8988T (cell line): ENCODE results near the gene NTRK3.

Experiments used
- DNase-seq: peaks from one replicate; pipeline ENCODE4 v3.0.0; 2011

NTRK3 gene

DNA sequence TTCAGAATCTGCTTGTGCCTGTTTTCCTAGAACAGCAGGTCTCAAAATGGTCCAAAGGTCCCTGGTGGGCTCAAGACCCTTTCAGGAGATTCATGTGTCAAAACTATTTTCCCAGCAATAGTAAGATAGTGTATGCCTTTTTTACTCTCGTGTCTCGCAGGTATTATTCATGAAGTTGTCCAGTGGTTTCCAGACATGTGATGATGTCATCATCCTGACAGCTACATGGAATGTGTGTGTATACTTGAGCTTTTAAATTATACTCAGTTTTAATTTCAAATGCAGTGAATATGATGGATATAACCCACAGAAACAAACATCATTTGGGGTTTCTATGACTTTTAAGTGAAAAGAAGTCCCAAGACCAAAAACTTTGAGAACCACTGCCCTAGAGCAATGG lies 288.6 kb downstream of the NTRK3 start:
- DNase-seq = no peak

DNA sequence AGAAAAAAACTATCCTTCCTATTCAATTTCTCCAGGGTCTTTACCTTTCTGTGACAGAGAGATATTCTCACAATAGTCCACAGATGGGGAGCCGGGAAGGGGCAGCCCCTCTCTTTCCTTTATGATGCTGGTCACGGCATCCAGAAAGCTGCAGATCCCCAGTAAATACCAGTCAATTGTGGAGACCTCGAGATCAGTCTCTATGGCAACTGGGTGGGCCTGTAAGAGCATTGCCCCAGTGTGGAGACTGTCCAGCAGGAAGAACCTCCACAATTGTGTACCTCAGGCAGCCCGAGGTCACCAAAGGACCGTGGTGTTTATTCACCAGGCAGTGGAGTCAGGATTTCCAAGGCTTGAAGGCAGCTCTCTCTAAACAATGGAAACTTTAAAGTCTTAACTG lies 291.2 kb downstream of the NTRK3 start:
- DNase-seq = no peak

DNA sequence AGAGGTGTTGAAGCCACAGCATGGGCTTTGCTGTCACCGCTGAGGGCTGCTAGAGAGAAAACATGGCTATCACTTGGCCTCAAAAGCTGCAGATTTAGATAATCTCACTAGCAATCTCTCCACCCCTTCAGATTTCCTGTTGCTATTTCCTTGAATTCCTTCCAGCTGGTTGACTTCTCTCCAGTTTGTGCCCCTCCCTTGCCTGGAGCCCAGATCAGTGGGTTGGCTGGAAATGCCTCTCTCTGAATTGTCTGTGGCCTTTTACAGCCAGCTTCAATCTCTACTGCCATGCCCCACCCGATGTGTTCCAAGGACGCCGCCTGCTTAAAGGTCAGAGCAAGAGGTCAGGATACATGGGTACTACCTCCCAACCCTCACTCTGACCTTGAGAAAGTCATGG lies 294.1 kb downstream of the NTRK3 start:
- DNase-seq = no peak

DNA sequence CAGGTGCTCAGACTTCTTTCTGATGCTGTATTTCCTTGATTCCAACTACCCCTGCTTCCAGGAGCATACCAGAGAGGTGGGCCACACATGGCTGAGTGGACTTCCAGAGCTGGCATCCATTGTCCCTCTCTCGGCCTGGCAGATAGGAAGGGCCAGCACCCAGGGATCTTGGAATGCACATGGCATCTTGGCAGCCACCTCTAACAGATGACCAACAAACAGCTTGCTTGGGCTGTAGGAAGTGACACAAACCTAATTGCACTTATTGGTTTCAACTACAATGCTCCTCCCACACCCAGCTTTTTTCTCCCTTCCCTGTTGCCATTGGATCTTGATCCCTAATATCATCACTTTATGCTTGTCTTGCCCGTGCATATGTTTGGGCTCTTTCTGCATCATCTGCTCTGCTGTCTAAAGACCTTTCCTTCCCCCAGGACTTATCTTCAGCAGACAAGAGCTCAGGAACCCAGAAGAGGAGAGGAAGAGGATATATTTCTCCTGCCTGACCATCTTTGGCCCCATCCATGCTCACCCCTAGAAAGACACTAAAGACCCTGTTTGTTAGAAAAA lies 294.6 kb downstream of the NTRK3 start:
- no peak for DNase-seq

DNA sequence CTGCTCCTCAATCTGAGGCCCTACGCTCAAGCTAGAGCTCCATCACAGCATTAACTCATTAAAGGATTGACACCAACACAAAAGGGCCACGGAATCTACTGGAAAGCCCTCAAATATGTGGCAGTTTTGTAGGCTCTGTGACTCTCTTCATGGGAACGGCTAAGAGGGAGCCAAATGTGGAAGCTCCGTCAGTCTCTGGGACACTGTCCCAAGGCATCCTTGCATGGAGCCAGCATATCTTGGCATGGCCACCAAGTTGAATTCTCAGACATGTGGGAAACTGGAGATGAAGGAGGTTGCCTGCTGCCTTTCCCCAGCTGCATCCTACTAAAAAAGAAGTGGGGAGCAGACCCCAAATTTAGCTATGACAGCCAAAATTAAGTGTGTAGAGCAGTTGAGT lies 296.9 kb downstream of the NTRK3 start:
- no peak for DNase-seq

DNA sequence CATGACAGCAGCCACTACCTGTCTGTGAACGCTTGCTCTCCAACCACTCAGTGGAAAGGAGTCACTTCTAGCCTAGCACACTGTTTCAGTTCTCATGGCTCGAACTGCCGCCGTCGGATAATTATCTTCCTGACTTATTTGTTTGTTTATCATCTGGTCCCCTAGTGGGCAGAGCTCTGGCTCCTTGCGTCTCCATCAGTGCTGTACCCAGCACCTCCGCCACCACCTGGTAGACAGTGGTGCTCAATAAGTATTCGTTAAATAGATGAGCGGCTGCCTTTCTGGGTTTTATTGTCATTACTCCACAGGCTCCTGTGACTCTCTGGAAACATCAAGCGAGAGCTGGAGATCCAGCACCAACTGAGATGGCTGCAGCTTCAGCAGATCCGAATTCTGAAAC lies 297.5 kb downstream of the NTRK3 start:
- DNase-seq = no peak

DNA sequence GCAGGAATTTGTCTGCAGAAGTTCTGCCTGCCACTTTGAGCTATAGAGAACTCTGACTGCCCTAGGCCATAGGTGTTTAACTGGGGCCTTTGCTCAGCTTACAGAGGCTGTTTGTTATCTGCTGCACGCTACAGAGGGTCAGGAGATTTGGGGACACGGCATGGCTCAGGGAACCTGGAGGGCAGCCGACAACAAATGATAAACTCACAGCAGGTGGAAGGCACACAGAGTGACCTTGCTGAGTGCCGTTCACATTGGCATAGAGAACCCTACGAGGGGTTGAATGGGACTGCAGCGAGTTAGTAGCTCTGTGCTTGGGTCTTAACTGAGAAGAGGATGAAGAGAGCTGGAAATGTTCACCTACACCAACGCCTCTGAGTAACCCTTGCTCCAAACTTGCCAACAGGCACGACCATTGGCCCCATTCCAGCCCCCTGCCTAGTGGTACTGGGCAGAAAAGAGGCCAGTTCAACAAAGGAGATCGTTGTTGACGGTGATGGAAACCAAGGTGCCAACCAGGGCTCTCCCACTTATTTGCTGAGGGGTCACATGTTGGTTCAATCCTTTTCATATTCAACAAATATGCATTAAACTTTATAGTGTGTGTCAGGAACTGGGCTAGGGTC lies 301.1 kb downstream of the NTRK3 start:
- DNase-seq = no peak

DNA sequence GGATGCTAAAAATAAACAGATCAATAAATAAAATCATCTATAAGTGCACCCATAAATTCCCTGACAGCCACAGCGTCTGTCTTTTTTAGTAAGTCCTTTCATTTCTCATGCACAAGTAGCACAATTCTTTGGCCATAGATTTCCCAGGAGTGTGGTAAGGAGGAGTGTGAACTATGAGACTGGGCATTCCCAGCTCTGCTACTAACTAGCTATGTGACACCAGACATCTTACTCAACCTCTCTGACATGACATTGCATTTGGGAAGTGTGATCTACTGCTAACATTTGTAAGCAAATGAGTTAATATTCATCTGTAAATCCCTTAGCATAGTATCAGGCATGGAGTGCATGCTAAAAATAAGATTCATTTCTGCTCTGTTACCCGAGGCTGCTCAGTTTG lies 301.7 kb downstream of the NTRK3 start:
- DNase-seq = no peak

DNA sequence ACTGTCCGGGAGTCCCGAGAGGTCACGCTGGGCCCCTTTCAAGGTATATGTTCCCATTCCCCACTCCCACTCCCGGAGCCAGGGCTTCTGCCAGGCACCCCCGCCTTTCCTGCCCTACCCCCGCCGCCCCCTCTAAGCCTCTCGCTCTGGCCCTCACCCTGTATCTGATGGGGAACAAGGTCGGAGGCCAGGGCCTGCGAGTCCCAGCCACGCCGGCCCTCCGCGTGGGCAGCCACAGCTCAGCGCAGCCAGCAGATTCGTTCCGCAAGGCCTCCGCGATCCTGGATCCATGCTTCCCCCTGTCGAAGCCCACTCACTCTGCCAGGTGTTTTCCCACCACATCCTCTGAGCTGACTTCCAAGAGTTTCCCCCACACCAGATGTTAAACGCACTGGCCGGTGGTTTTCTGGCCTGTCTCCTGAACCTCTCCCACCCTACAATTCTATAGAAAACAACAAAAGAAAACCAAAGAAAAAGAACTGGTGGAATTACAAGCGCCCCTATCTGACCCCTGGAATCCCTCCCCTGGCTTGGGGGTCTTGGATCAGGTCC lies 303.7 kb downstream of the NTRK3 start:
- DNase-seq = no peak

DNA sequence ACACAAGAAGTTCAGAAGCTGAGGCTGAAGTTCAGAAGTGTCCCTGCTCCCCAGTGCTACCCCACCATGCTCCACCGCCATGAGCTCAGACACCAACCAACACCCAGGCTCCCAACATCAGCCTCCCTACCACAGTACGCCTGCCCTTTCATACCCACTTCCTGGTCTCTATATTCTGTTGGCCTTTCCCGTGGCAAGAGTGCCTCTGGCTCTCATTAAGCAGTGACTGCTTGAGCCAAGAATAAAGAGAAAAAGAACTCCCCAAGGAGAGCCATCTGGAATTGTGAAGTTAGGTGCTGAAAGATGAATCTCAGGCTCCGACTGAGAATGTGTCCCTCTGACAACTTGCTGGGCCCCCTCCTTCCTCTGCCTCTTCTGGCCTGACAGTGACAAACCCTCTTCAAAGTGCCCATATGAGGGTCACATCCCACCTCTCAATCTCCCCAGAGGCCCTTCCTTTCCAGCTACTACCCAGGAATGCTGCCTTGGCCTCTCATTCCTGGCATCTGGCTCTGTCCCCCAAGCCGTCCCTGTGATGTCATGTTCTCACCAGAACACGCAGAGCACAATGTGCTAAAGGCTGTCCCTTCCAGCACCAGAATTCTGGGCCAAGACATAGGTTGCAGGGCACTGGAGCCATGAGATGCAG lies 306.8 kb downstream of the NTRK3 start:
- no peak for DNase-seq

DNA sequence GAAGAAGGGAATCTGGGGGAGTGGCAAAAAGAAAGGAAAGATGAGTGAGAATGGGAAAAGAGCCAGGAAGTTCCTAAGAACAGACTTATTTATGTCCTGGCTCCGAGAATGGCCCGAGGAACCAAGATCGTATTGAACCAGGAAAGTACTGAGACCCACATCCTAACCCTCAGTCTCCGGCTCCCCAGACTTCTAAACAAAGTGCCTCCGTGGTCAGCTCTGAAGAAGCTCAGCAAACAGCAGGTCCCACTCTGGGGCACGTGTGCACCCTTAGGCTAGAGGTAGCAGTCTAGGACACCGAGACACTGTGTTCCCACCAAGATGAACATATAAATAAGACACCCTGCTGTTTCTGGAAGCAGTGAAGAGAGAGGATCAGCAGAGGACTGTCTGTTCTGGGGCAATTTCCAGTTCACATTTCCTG lies 307.4 kb downstream of the NTRK3 start:
- no peak for DNase-seq

DNA sequence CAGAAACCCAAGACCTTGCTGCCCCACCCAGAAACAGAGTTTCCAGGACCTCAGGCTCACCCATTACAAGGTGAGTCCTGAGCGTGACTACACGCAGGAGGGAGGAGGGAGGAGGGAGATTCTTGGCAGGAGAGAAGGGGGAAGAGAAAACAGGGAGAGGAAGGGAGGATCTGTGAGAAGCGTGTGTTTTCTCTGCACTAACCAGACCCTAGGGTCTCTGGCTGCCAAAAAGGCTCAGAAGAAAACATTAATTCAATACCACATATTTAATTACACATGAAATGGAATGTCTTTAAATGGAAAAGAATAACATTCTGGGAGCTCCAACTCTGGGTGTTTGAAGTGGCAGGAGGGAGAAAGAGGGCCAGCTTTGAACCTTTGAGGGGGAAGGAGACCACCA lies 309.0 kb downstream of the NTRK3 start:
- no peak for DNase-seq

DNA sequence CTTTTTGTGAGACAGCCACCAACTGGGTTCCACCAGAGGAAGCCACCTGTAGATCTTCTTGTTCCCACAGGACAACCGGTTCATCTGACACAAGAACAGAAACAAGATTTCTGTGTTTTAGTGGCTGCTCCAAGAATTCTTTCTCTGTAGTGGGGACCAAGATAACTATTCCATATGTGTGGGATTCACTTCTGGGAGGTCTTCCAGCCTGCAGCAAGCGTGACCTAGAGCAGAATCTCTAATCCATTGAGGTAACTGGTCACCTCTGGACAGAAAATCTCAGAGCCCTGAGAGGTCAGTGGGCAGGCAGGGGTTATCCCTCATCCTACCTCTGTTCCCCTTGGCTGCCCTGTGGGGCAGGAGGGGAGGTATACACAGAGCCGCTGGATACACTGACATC lies 311.3 kb downstream of the NTRK3 start:
- DNase-seq = no peak

DNA sequence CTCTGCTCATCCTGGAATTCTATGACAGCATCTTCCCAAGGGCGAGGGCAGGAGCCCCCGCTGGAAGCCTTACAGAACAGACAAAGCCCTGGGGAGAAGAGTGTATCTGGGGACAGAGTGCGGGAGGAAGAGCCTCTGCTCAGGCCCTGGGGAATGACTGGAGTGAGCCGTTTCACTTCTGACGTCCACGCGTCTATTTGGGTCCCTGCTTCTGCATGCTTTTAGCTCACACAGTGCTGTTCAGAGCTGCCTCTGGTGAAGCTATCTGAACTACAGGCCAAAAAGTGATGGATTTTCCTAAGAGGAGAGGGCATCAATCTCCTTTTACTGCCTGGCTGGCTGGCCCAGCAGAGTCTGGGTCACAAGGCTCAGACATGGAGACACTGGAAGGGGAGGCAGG lies 311.8 kb downstream of the NTRK3 start:
- DNase-seq = no peak

DNA sequence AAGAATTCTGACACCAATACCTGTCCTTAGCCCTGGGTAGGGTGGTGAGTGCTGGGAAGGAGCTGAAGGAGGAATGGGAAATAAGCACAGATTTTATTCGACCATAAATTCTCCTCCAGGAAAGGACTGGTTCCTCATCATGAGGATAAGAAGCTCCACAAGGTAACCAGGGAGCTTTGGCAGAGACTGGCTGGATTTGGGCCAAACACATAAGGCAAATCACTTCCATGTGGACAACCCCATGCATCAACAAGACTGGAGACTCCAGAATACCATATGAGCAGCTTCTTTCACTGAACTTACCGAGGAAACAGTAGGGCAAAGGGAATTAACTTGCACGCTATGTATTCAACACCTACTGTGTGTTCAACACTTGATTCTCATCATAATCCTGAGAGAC lies 312.5 kb downstream of the NTRK3 start:
- no peak for DNase-seq

DNA sequence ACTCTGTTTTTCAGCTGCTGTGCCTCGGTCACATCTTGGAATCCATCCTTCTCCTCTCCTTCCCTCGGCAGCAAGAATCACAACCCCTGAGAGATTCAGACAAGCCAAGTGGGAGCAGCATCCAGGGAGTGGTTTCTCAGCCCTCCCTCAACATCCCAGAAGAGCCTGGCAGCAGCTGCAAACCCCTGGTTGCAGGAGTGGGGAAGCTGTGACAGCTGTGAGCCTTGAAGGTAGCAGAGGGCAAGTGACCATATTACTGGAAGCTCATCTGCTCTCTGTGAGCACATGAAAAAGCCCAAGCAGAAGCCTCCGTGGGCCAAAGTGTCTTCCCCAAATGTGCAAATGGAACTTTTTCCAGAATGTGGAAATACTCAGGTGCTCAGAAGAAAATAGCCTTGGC lies 312.9 kb downstream of the NTRK3 start:
- DNase-seq = no peak

DNA sequence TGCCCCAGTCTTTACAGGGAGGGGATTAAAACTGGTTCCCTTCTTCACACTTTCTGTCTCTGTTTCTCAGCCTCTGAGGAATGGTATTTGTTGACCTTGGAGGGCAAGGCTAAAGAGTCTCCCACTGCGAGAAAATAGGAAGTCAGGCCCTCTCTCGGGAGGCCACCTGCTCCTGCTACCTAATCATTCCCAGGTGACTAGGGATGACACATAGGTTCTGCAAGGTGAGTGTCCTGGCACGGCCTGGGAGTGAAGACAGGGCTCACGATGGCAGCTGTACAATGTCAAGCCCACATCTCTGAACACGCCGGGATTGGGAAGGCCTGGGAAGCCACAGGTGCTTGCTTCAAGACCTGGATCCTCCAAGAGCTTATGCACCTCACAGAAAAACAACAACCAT lies 314.2 kb downstream of the NTRK3 start:
- no peak for DNase-seq

DNA sequence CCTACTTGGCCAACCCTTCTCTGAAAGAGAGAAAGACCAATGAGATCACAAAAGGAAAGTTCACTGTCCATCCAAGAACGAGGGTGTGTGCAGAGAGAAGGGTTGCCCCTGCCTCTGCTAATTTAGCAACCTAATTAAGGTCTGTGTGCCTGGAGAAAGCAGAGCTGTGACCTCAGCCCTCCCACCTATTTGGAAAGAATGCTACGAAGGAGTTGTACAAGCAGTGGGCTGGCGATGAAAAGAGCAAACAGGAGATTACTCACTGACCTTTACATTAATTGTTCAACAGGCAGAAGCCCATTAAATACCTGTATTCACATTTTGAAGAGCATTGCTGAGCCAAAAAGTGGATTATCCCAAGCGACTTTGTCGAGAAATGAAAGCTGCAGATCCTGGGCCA lies 314.9 kb downstream of the NTRK3 start:
- DNase-seq = no peak

DNA sequence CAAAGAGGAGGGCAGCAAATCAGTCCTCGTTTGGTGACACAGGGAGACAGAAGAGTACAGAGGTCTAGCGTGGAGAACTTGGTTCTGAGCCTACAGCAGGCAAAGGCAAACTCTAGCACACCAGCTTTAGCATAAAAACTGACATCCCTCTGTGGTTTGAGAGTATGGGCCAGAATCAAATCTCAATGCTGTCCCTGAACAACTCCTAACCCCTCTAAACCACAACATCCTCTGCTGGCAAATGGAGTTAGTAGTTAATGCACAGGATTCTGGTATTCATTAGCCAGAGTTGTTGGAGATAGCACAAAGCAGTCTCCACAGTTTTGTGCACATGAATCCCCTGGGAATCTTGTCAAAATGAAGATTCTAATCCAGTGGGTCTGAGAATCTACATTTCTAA lies 315.8 kb downstream of the NTRK3 start:
- no peak for DNase-seq

DNA sequence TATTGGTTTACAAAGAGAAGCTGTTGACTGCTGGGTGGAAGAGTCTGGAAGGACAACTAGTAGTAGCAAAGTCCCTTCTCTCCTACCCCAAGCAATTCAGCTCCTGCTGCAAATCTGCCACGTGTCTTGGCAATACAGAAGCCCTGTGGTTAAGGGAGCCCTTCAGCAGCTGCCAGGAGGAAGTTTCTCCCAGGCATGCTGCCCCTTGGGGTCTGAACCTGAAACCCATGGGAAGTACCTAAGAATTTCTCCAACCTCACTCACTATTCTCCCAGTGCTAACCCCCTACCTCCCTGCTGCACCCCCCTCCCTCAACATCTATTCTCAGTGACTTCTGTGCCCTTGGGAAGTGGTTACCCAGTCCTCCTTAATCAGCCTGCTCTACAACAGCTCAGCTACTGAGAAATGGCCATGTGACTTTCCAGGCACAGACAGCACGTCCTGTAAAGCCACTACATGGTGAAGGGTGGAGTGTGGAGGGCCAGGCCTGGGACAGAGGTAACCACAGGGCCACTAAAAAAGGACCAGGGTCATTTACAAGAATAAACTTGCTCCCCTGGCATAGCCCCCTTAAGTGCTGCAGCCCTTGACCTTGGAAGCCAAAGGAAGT lies 316.6 kb downstream of the NTRK3 start:
- DNase-seq = no peak

DNA sequence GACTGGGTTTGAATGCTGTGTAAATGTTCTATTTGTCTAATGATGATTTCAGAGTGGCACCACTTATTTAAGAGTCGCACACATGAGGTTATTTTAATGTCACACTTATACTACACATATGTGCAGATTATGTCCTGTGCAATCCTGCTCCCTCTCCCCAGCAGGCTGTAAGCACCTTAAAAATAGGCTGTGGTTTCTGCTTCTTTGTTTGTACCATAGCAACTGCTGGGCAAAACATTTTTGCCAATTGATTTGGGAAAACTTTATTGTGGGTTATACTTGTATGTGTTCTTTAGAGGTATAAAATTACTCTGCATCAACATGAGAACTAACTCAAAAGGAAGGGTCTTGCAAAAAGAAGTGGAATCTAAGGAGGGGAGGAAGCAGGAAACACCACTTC lies 318.5 kb downstream of the NTRK3 start:
- DNase-seq = no peak

DNA sequence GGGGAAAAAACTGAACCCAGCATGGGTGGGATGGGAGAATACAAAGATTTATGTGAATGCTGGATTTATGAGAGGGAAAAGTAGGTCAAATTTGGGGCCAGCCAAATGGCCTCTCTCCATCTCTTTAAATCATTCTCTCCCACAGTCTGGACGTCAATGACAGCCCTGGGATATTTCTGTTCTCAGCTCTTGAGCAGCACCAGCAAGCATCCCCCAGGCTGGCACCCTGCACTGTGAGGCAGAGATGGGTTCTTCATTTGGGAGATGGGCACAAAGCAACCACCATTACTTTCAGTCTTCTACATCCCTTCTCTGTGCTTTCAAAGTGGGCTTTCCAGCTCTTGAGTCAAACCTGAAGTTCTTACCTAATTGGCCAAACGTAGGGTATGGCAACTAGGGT lies 321.0 kb downstream of the NTRK3 start:
- no peak for DNase-seq

DNA sequence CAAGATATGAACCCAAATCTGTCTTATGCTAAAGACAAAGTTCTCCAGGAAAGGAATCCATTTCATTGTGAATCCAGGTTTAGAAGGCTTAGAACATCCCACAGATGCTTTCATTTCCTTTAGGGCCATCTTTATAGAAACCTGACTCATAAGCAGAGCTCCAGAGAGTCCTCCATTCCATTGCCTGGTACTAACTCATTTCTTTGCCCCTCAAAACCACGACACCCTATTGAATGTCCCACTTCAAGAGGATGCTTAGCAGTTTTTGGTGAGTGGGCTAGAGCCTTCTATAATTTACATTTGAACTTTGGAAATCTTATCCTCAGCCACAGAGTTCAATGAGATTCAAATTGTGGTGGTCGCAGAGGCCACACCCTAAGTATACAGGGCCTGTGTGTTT lies 325.0 kb downstream of the NTRK3 start:
- no peak for DNase-seq

DNA sequence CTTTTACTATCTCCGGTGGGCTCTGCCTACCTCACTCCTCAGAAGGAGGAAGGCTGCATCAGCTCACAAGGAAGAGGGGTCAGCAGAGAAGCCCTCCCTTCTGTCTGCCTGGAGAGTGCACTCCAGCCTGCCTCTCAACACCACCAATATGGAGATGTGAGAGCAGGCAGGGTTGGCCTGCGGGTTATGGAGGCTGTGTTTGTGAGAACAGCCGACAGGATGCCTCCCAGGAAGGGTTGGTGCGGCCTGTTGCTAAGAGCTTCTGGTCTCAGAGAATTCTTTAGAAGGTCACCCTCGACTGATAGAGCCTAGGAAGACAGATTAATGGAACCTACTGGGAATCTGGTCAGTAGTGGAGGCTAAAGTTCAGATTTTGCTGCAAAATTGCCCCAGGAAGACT lies 326.1 kb downstream of the NTRK3 start:
- no peak for DNase-seq
